MM.1S (cell line): ENCODE measurements around the gene PTCHD4.
"Not testable (repeated sequence)": the region's sequence is repeated elsewhere in the genome, so short reads cannot be mapped to it uniquely, and the experiment has no call there.

Experiments used
- DNase-seq: peaks from one replicate; pipeline ENCODE4 v3.0.0-alpha.2; 2015
- H2AFZ ChIP-seq: fragments of 300-600 bp; sonication (generic); 2 replicates; pipeline ENCODE4 v1.6.0; 2016; ENCODE audit warnings: antibody characterized with exemption, low read length
- H3F3A ChIP-seq: fragments of 300-600 bp; sonication (generic); 2 replicates; pipeline ENCODE4 v1.6.1; 2016; ENCODE audit warnings: mild to moderate bottlenecking, antibody characterized with exemption, low read length, moderate library complexity, mixed read lengths; ENCODE audit not compliant: insufficient read depth
- H3K27ac ChIP-seq: fragments of 300-600 bp; sonication (generic); 2 replicates; pipeline ENCODE4 v1.5.1; 2016; ENCODE audit warnings: mild to moderate bottlenecking, low read length
- H3K27me3 ChIP-seq: fragments of 300-600 bp; sonication (generic); replicated peaks from 2 replicates; pipeline ENCODE4 v1.6.0; 2016; ENCODE audit warnings: low read length; ENCODE audit not compliant: insufficient read depth
- H3K36me3 ChIP-seq: fragments of 300-600 bp; sonication (generic); replicated peaks from 2 replicates; pipeline ENCODE4 v1.6.1; 2016; ENCODE audit warnings: mild to moderate bottlenecking, low read length, mixed read lengths; ENCODE audit not compliant: insufficient read depth
- H3K4me1 ChIP-seq: fragments of 300-600 bp; sonication (generic); 2 replicates; pipeline ENCODE4 v1.6.1; 2016; ENCODE audit warnings: low read length, mixed read lengths
- H3K4me2 ChIP-seq: fragments of 300-600 bp; sonication (generic); 2 replicates; pipeline ENCODE4 v1.6.0; 2016; ENCODE audit warnings: low read depth, low read length
- H3K4me3 ChIP-seq: fragments of 300-600 bp; sonication (generic); 2 replicates; pipeline ENCODE4 v1.5.1; 2016; ENCODE audit warnings: low read length, mixed read lengths
- H3K79me2 ChIP-seq: fragments of 300-600 bp; sonication (generic); 2 replicates; pipeline ENCODE4 v1.6.1; 2016; ENCODE audit warnings: mixed run types, low read length, mixed read lengths
- H3K9ac ChIP-seq: fragments of 300-600 bp; sonication (generic); 2 replicates; pipeline ENCODE4 v1.6.1; 2016; ENCODE audit warnings: low read length, mixed read lengths
- H3K9me2 ChIP-seq: fragments of 300-600 bp; sonication (generic); replicated peaks from 2 replicates; pipeline ENCODE4 v1.6.1; 2016; ENCODE audit warnings: mild to moderate bottlenecking, low read length, mixed read lengths; ENCODE audit not compliant: insufficient read depth
- H3K9me3 ChIP-seq: fragments of 300-600 bp; sonication (generic); replicated peaks from 2 replicates; pipeline ENCODE4 v1.6.1; 2016; ENCODE audit warnings: mild to moderate bottlenecking, low read length, mixed read lengths; ENCODE audit not compliant: insufficient read depth
- H4K20me1 ChIP-seq: fragments of 300-600 bp; sonication (generic); 2 replicates; pipeline ENCODE4 v1.6.1; 2016; ENCODE audit warnings: mild to moderate bottlenecking, low read length, moderate library complexity, mixed read lengths; ENCODE audit not compliant: insufficient read depth
- EZH2 ChIP-seq: fragments of 300-600 bp; sonication (generic); optimal IDR thresholded peaks from 2 replicates; pipeline ENCODE3; 2017; ENCODE audit warnings: low read depth, mild to moderate bottlenecking, antibody characterized with exemption, low read length, mixed read lengths
- EZH2phosphoT487 ChIP-seq: fragments of 300-600 bp; sonication (generic); IDR thresholded peaks from 2 replicates; pipeline ENCODE4 v1.6.1; 2018; ENCODE audit warnings: antibody characterized with exemption, low read length
- TF ChIP-seq, protein P1 (sequence below): fragments of 300-600 bp; sonication (generic); IDR thresholded peaks from 2 replicates; pipeline ENCODE4 v1.5.1; 2016; ENCODE audit warnings: antibody characterized with exemption, low read length, mixed read lengths

PTCHD4 gene

DNA sequence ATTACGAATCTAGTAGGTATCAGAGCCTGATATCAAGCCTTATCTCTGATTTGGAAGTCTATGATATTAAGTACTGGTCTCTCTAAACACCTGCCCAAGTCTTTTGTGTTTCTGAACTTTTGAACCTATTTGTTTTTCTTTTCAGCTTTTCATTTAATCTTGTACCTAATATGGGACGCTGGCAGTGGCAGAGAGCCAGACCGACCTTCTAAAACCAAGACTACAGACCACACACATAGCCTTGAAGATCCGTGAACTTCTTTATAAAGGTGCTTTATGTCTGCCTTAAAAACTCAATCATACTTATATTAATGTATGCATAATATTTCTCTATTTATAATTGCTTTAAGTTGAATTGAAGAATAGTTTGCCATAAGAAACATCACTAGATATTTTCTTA lies 12.6 kb upstream of the PTCHD4 start:
- no peaks in the 10 kb centered on the region for H4K20me1 ChIP-seq
- no peaks in the 10 kb centered on the region for H3F3A ChIP-seq
- no peaks in the 10 kb centered on the region for H3K9me3 ChIP-seq
- no peaks in the 10 kb centered on the region for H3K79me2 ChIP-seq
- H3K4me3 ChIP-seq = no peak overlapping the region
- DNase-seq = no peak
- H3K4me1 ChIP-seq = no peaks in the 10 kb centered on the region
- H3K27ac ChIP-seq = no peak overlapping the region
- H3K9ac ChIP-seq = no peak overlapping the region
- H2AFZ ChIP-seq = no peak overlapping the region
- no peak overlapping the region for H3K4me2 ChIP-seq
- TF ChIP-seq EZH2 = no peak
- TF ChIP-seq, protein P1, sequence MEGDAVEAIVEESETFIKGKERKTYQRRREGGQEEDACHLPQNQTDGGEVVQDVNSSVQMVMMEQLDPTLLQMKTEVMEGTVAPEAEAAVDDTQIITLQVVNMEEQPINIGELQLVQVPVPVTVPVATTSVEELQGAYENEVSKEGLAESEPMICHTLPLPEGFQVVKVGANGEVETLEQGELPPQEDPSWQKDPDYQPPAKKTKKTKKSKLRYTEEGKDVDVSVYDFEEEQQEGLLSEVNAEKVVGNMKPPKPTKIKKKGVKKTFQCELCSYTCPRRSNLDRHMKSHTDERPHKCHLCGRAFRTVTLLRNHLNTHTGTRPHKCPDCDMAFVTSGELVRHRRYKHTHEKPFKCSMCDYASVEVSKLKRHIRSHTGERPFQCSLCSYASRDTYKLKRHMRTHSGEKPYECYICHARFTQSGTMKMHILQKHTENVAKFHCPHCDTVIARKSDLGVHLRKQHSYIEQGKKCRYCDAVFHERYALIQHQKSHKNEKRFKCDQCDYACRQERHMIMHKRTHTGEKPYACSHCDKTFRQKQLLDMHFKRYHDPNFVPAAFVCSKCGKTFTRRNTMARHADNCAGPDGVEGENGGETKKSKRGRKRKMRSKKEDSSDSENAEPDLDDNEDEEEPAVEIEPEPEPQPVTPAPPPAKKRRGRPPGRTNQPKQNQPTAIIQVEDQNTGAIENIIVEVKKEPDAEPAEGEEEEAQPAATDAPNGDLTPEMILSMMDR = no peak
- no peak for TF ChIP-seq EZH2phosphoT487
- H3K36me3 ChIP-seq = no peaks in the 10 kb centered on the region
- no peaks in the 10 kb centered on the region for H3K9me2 ChIP-seq
- H3K27me3 ChIP-seq = no peaks in the 10 kb centered on the region

DNA sequence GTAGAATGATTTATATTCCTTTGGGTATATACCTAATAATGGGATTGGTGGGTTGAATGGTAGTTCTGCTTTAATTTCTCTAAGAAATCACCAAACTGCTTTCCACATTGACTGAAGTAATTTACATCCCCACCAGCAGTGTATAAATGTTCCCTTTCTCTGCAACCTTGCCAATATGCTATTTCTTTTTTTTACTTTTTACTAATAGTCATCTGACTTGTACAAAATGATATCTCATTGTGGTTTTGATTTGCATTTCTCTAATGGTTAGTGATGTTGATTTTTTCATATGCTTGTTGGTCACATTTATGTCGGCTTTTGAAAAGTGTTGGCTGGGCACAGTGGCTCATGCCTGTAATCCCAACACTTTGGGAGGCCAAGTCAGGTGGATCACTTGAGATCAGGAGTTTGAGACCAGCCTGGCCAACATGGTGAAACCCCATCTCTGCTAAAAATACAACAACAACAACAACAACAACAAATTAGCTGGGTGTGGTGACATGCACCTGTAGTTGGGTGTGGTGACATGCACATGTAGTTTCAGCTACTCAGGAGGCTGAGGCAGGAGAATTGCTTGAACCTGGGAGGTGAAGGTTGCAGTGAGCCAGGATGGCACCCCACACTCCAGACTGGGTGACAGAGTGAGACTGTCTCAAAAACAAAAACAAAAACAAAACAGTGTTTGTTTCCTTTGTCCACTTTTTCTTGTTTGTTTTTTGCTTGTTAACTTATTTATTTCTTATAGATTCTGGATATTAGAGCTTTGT lies 11.2 kb upstream of the PTCHD4 start:
- H3K79me2 ChIP-seq, H3K4me2 ChIP-seq, H3K4me3 ChIP-seq, H3K36me3 ChIP-seq, H4K20me1 ChIP-seq, DNase-seq, H3K4me1 ChIP-seq, H3K9ac ChIP-seq, H2AFZ ChIP-seq, H3F3A ChIP-seq, H3K27ac ChIP-seq, H3K9me3 ChIP-seq, H3K9me2 ChIP-seq, H3K27me3 ChIP-seq: not testable (repeated sequence)

DNA sequence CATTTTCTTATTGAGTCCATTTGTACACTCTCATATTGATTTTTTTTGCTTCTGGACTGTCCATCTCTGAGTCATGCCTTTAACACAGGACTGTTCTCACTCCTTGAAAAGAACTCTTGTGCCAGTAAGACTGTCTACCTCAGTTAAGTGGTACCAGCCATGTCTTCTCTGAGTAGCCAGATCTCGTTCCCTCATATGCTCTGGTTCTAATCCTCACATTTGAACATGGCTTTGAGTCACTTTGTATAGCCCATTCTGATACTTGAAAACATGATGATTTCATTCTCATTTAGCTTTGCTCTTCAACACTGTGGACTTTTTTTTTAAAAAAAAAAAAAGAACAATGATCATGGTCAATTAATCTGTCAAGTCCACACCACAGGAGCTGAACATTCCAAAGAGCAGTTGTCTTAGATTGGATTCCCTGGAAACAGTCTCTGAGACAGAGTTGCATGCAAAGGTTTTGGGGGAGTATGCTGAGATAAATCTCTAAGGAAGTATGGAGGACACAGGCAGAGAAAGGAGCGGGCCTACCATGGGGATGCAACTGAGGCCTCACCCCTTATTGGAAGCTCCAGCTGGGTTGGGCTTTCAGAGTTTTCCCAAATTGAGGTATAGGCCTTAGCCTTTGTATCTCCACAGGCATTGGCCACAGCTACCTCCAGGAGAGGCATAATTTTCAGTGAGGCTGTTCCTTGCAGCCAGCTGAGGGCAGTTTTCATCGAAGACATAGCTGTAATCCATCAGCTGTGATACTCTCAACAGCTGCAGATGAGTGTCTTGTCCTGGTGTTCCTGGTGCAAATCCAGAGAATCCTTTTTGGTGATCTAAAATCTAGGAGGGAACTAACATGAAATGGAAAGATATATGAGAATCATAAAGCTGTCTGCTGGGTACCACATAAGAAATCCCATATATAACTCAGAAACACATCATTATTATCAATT lies 6.0 kb upstream of the PTCHD4 start:
- Histone ChIP-seq H3K4me1 (no peaks in the 10 kb centered on the region), H3F3A (no peaks in the 10 kb centered on the region), H3K4me2 (no peak overlapping the region), H4K20me1 (no peaks in the 10 kb centered on the region), H3K9ac (no peak overlapping the region), H2AFZ (no peak overlapping the region), H3K4me3 (no peak overlapping the region), H3K27me3 (no peaks in the 10 kb centered on the region), H3K9me2 (no peaks in the 10 kb centered on the region), H3K27ac (no peak overlapping the region), H3K9me3 (no peaks in the 10 kb centered on the region), H3K79me2 (no peaks in the 10 kb centered on the region), H3K36me3 (no peaks in the 10 kb centered on the region)
- no peak for DNase-seq
- TF ChIP-seq EZH2 (no peak), EZH2phosphoT487 (no peak)
- TF ChIP-seq, protein P1 = no peak
